OCI-LY1 (cell line): ENCODE results near the gene IQCK.

Experiments
- H2AFZ ChIP-seq: fragments of 200-600 bp; sonication (generic), shearing (Covaris generic); 2 replicates; pipeline ENCODE4 v1.6.0; 2014; ENCODE audit warnings: antibody characterized with exemption, mild to moderate bottlenecking, low read length
- H3F3A ChIP-seq: fragments of 200-600 bp; sonication (generic), shearing (Covaris generic); 2 replicates; pipeline ENCODE4 v1.6.0; 2014; ENCODE audit warnings: mild to moderate bottlenecking, antibody characterized with exemption, low read length, moderate library complexity; ENCODE audit not compliant: insufficient read depth
- H3K27ac ChIP-seq: fragments of 200-600 bp; sonication (generic); 2 replicates; pipeline ENCODE4 v1.5.1; 2014; ENCODE audit warnings: low read length, mixed run types, mild to moderate bottlenecking, low read depth; ENCODE audit not compliant: poor library complexity, severe bottlenecking
- H3K27me3 ChIP-seq: fragments of 200-600 bp; sonication (generic); 2 replicates; pipeline ENCODE4 v1.6.0; 2014; ENCODE audit warnings: antibody characterized with exemption, mild to moderate bottlenecking, low read length, moderate library complexity; ENCODE audit not compliant: insufficient read depth
- H3K36me3 ChIP-seq: fragments of 200-600 bp; sonication (generic); 2 replicates; pipeline ENCODE4 v1.6.1; 2014; ENCODE audit warnings: mild to moderate bottlenecking, antibody characterized with exemption, low read length, moderate library complexity, mixed read lengths; ENCODE audit not compliant: insufficient read depth
- H3K4me1 ChIP-seq: fragments of 200-600 bp; sonication (generic); 2 replicates; pipeline ENCODE4 v1.5.1; 2014; ENCODE audit warnings: mild to moderate bottlenecking, low read length, moderate library complexity; ENCODE audit not compliant: insufficient read depth, severe bottlenecking
- H3K4me2 ChIP-seq: fragments of 200-600 bp; sonication (generic), shearing (Covaris generic); 2 replicates; pipeline ENCODE4 v1.6.1; 2014; ENCODE audit warnings: low read length
- H3K4me3 ChIP-seq: fragments of 200-600 bp; sonication (generic); 2 replicates; pipeline ENCODE4 v1.5.1; 2014; ENCODE audit warnings: low read length, low read depth, mild to moderate bottlenecking, mixed read lengths; ENCODE audit not compliant: poor library complexity, severe bottlenecking
- H3K79me2 ChIP-seq: fragments of 200-600 bp; shearing (Covaris generic); 2 replicates; pipeline ENCODE4 v1.6.1; 2016; ENCODE audit warnings: mixed run types, low read length, mixed read lengths; ENCODE audit not compliant: insufficient read depth
- H3K9ac ChIP-seq: fragments of 200-600 bp; sonication (generic), shearing (Covaris generic); 2 replicates; pipeline ENCODE4 v1.6.1; 2014; ENCODE audit warnings: mild to moderate bottlenecking, low read length, mixed read lengths
- H3K9me2 ChIP-seq: fragments of 200-600 bp; sonication (generic), shearing (Covaris generic); 2 replicates; pipeline ENCODE4 v1.6.1; 2014; ENCODE audit warnings: low read depth, mild to moderate bottlenecking, low read length, mixed read lengths
- H3K9me3 ChIP-seq: fragments of 200-600 bp; shearing (Covaris generic); 2 replicates; pipeline ENCODE4 v1.6.1; 2014; ENCODE audit warnings: low read length, mixed read lengths
- H4K20me1 ChIP-seq: fragments of 200-600 bp; sonication (generic), shearing (Covaris generic); 2 replicates; pipeline ENCODE4 v1.6.0; 2016; ENCODE audit warnings: mild to moderate bottlenecking, low read length; ENCODE audit not compliant: insufficient read depth
- EZH2 ChIP-seq: fragments of 200-600 bp; sonication (generic), shearing (Covaris generic); IDR thresholded peaks from 2 replicates; pipeline ENCODE4 v1.8.0; 2017; ENCODE audit warnings: borderline replicate concordance, mixed run types, mild to moderate bottlenecking, antibody characterized with exemption, low read length, moderate library complexity, mixed read lengths
- TF ChIP-seq, protein P1 (sequence below): fragments of 200-600 bp; sonication (generic), shearing (Covaris generic); IDR thresholded peaks from 2 replicates; pipeline ENCODE4 v1.5.1; 2017; ENCODE audit warnings: mild to moderate bottlenecking, antibody characterized with exemption, low read length, moderate library complexity, mixed read lengths

Gene IQCK

DNA sequence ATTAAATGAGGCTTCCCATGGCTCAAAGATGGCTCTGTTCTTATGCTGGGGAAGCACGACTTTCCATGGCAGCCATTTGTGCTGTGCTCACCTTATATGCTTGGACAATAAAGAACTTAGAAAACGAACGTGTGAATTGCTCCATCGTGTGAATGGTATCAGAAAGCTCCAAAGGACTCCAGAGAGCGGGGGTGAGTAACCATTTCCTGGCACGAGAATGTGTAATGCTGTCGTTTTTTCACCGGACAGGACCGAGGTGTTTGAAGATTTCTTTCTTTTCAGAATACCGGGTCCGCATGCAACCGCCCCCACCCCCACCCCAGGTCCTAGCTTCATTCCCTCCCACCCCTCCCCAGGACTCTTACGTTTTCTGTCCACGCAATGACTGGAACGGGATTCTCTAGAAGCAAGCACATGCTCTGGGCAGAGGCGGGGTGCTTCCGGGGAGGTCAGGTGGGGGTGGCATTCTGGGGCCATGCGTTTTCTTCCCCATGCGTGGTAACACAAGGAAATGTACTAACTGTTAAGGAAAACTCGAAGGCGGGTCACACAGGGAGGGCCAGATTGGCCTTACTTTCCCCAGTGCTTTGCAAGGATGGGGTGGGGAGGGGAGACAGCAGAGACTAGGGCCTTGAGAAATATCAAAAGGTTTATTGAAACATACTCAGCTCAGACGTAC is 140.4 kb downstream of the IQCK start:
- H3K4me2 ChIP-seq = no peak overlapping the region
- H3K9me2 ChIP-seq = no peaks in the 10 kb centered on the region
- TF ChIP-seq, protein P1, sequence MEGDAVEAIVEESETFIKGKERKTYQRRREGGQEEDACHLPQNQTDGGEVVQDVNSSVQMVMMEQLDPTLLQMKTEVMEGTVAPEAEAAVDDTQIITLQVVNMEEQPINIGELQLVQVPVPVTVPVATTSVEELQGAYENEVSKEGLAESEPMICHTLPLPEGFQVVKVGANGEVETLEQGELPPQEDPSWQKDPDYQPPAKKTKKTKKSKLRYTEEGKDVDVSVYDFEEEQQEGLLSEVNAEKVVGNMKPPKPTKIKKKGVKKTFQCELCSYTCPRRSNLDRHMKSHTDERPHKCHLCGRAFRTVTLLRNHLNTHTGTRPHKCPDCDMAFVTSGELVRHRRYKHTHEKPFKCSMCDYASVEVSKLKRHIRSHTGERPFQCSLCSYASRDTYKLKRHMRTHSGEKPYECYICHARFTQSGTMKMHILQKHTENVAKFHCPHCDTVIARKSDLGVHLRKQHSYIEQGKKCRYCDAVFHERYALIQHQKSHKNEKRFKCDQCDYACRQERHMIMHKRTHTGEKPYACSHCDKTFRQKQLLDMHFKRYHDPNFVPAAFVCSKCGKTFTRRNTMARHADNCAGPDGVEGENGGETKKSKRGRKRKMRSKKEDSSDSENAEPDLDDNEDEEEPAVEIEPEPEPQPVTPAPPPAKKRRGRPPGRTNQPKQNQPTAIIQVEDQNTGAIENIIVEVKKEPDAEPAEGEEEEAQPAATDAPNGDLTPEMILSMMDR = no peak
- TF ChIP-seq EZH2 = no peak
- no peaks in the 10 kb centered on the region for H3K79me2 ChIP-seq
- H3K4me3 ChIP-seq = no peak overlapping the region
- no peaks in the 10 kb centered on the region for H3K9me3 ChIP-seq
- no peak overlapping the region for H3K27ac ChIP-seq
- no peak overlapping the region for H3K9ac ChIP-seq
- H4K20me1 ChIP-seq = no peaks in the 10 kb centered on the region
- no peaks in the 10 kb centered on the region for H3K27me3 ChIP-seq
- no peak overlapping the region for H2AFZ ChIP-seq
- no peaks in the 10 kb centered on the region for H3F3A ChIP-seq
- no peaks in the 10 kb centered on the region for H3K4me1 ChIP-seq
- no peaks in the 10 kb centered on the region for H3K36me3 ChIP-seq

DNA sequence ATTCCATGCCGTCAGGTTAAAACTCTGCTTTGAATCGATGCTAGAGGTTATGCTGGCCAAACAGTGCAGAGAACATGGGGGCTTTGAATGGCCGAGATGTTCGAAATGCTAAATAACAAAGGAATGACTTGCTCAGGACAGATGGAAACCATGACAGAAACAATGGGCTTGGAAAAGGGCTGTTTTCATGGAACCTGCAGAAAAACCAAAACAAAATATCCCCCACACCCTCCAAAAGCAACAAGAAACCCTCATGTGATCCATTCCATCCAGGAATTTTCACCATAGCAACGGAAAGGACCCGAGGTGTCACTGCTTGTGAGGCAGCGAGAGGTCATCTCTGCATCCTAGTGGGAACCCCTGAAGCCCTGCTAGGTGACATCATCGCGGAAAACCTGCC is 141.1 kb downstream of the IQCK start:
- Histone ChIP-seq H3K9ac (no peak overlapping the region), H3F3A (no peaks in the 10 kb centered on the region), H2AFZ (no peak overlapping the region), H3K9me2 (no peaks in the 10 kb centered on the region), H3K9me3 (no peaks in the 10 kb centered on the region), H3K36me3 (no peaks in the 10 kb centered on the region), H3K4me3 (no peak overlapping the region), H3K27ac (no peak overlapping the region), H3K27me3 (no peaks in the 10 kb centered on the region), H3K4me2 (no peak overlapping the region), H3K79me2 (no peaks in the 10 kb centered on the region), H3K4me1 (no peaks in the 10 kb centered on the region), H4K20me1 (no peaks in the 10 kb centered on the region)
- no peak for TF ChIP-seq EZH2
- TF ChIP-seq, protein P1 = no peak

DNA sequence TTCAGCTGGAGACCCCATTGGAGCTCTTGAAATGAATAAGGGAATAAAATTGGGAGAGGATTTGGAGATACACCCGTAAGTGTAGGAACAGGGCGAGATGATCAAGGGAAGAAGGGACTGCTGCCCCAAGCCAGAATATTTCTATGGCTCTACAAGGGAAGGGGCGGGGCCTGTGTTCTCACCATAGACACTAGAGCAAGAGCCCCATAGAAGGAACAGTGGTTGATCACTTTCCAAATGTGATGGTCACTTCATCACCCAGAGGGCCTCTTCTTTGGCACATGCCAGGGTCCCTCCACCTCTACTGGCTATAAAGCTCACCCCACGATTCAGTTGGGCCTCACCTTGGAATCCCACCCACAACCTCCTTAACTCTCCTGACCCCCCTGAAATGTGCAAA is 141.5 kb downstream of the IQCK start:
- H3K36me3 ChIP-seq = no peaks in the 10 kb centered on the region
- H2AFZ ChIP-seq = no peak overlapping the region
- no peaks in the 10 kb centered on the region for H3K79me2 ChIP-seq
- no peak overlapping the region for H3K4me3 ChIP-seq
- H3K4me2 ChIP-seq = no peak overlapping the region
- H3F3A ChIP-seq = no peaks in the 10 kb centered on the region
- no peak overlapping the region for H3K27ac ChIP-seq
- no peaks in the 10 kb centered on the region for H3K9me3 ChIP-seq
- TF ChIP-seq, protein P1 = no peak
- TF ChIP-seq EZH2 = no peak
- H3K4me1 ChIP-seq = no peaks in the 10 kb centered on the region
- no peaks in the 10 kb centered on the region for H3K27me3 ChIP-seq
- H4K20me1 ChIP-seq = no peaks in the 10 kb centered on the region
- no peak overlapping the region for H3K9ac ChIP-seq
- H3K9me2 ChIP-seq = no peaks in the 10 kb centered on the region
